ENCODE data around the gene PLEKHF1.

Gene PLEKHF1

DNA sequence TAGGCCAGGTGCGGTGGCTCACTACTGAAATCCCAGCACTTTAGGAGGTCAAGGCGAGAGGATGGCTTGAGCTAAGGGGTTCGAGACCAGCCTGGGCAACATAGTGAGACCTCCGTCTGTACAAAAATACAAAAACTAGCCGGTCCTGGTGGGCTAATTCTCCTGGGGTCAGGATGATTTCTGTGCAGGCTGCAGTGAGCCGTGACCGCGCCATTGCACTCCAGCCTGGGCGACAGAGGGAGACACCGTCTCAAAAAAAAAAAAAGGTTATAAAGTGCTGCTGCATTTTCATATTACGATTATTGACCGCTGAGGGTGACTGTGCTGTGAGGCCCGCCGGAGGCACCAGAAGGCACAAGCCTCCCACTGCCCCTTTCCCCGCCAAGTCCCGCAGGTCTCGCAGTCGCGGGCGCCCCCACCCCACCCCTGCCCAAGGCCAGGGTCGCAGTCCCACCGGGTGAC, 477 bp upstream of the PLEKHF1 start:
- H3K36me3 Mint-ChIP-seq (ENCODE audit: low read depth) = no peaks in the 10 kb centered on the region
- TF ChIP-seq, protein P1, sequence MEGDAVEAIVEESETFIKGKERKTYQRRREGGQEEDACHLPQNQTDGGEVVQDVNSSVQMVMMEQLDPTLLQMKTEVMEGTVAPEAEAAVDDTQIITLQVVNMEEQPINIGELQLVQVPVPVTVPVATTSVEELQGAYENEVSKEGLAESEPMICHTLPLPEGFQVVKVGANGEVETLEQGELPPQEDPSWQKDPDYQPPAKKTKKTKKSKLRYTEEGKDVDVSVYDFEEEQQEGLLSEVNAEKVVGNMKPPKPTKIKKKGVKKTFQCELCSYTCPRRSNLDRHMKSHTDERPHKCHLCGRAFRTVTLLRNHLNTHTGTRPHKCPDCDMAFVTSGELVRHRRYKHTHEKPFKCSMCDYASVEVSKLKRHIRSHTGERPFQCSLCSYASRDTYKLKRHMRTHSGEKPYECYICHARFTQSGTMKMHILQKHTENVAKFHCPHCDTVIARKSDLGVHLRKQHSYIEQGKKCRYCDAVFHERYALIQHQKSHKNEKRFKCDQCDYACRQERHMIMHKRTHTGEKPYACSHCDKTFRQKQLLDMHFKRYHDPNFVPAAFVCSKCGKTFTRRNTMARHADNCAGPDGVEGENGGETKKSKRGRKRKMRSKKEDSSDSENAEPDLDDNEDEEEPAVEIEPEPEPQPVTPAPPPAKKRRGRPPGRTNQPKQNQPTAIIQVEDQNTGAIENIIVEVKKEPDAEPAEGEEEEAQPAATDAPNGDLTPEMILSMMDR (IDR thresholded peaks at IDR 0.05; ENCODE audit: unreplicated experiment in 3 of 3) = no peak
- H3K27ac Mint-ChIP-seq = no peak overlapping the region
- no peaks in the 10 kb centered on the region for H3K9me3 Mint-ChIP-seq
- H3K27me3 Mint-ChIP-seq (ENCODE audit: low read depth) = peaks cover 16% of the 10 kb centered on the region
- peaks cover 39% of the 10 kb centered on the region for H3K4me1 Mint-ChIP-seq
- peak overlapping the region; percentile 79 to 85 (median 83) for H3K4me3 Mint-ChIP-seq

DNA sequence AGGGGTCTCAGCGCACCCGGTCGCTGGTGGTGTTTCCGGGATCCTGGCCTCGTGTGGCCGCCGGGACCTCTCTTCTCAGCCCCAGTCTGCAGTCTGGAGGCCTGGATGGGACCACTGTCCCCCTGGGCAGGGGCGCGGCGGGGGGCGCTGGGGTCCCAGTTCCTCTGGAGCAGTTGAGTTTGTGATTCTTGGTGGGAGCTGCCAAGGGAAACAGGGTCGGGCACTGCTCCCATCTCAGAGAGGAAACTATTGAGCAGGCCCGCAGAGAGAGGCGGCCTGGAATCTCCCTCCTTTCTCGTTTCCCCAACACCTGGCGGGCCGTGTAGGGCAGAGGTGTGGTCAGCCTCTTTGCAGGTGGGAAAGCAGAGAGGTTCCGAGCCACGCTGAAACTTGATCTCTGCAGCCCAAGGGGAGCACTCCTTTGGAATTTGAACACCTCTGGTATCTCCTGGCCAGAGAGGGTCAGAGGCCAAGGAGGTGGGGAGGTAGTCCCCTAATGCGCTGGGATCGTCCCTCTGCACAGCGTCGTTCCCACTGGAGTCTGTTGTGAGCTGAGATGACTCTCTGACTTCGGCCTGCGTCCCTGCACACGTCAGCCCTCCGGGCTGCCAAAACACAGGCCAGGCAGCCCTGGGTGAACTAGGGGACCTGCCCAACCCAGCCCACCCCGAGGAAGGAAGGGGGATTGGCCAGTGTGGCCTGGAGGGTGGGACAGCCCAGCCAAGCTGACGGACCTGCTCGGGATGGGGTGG, 741 bp downstream of the PLEKHF1 start:
- peak overlapping the region; percentile 72 to 79 (median 77) for H3K4me3 Mint-ChIP-seq
- TF ChIP-seq, protein P1 (IDR thresholded peaks at IDR 0.05; ENCODE audit: unreplicated experiment in 3 of 3) = no peak
- H3K27me3 Mint-ChIP-seq (ENCODE audit: low read depth) = peaks cover 13% of the 10 kb centered on the region
- H3K9me3 Mint-ChIP-seq = no peaks in the 10 kb centered on the region
- H3K4me1 Mint-ChIP-seq = peaks cover 36% of the 10 kb centered on the region
- H3K27ac Mint-ChIP-seq = peak overlapping the region in 2 of 3 experiments; percentile 65 to 81
- no peaks in the 10 kb centered on the region for H3K36me3 Mint-ChIP-seq (ENCODE audit: low read depth)

DNA sequence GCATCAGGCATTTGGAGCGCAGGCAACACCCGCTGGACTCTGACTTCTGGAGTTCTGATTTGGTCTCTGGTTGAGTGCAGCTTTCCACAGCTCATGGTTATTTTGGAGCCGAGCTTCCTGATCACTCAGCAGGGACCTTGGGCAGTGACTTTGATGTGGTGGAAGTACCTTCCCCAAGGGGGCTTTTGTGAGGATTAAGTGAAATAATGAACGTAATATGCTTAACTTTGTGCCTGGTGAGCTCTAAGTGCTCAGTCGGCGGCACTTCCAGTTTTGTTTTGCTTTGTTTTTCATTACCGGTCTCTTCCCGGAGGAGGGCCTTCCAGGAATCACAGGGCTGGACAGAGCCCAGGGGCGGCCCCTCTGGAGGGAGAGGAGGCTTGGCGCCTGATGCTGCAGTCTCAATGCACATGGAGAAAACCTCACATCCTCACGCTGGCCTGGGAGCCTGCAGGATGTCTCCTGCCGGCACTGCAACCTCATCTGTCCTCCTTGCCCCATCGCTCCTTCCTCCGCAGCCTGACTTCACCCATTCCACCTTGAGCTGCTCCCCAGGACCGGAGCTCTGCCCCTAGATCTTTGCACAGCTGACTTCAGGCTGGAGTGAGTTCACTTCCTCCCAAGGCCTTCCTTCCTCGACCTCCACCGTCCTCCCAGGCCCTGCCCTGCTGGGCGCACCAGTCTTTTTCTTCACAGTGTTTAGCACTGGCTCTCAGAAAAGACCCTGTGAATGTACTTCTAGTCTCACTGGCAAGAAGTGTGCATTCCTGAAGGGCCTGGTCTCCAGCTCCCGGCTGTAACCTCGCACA, 1.5 kb downstream of the PLEKHF1 start:
- no peaks in the 10 kb centered on the region for H3K36me3 Mint-ChIP-seq (ENCODE audit: low read depth)
- H3K27ac Mint-ChIP-seq = peak overlapping the region in 2 of 3 experiments; percentile 65 to 81
- H3K9me3 Mint-ChIP-seq = no peaks in the 10 kb centered on the region
- TF ChIP-seq, protein P1 (IDR thresholded peaks at IDR 0.05; ENCODE audit: unreplicated experiment in 3 of 3) = no peak
- peaks cover 37% of the 10 kb centered on the region for H3K4me1 Mint-ChIP-seq
- peak overlapping the region; percentile 72 to 79 (median 77) for H3K4me3 Mint-ChIP-seq
- peaks cover 14% of the 10 kb centered on the region for H3K27me3 Mint-ChIP-seq (ENCODE audit: low read depth)

DNA sequence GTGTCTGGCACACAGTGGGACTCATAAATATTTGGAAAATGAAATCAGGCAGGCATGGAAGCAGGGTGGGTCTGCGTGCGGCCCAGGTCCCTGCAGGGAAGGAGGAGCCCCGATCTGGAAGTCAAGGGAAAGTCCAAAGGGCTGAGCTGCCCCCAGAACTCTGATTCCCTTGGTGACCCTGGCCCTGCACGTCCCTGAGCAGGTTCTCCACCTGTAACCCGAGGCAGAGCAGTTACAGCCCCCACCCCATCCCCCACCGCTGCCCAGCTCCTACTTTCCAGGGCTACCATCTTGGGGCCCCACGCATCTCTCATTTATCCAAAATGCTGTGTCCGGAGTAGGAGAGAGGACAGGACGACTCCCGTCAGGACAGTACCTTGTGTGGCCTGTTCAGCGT, 2.1 kb downstream of the PLEKHF1 start:
- H3K36me3 Mint-ChIP-seq (ENCODE audit: low read depth) = no peaks in the 10 kb centered on the region
- TF ChIP-seq, protein P1 (IDR thresholded peaks at IDR 0.05; ENCODE audit: unreplicated experiment in 3 of 3) = no peak
- H3K4me1 Mint-ChIP-seq = peaks cover 32% of the 10 kb centered on the region
- peak overlapping the region in 2 of 3 experiments; percentile 65 to 81 for H3K27ac Mint-ChIP-seq
- H3K27me3 Mint-ChIP-seq (ENCODE audit: low read depth) = peaks cover 17% of the 10 kb centered on the region
- peak overlapping the region; percentile 72 to 79 (median 77) for H3K4me3 Mint-ChIP-seq
- H3K9me3 Mint-ChIP-seq = no peaks in the 10 kb centered on the region

DNA sequence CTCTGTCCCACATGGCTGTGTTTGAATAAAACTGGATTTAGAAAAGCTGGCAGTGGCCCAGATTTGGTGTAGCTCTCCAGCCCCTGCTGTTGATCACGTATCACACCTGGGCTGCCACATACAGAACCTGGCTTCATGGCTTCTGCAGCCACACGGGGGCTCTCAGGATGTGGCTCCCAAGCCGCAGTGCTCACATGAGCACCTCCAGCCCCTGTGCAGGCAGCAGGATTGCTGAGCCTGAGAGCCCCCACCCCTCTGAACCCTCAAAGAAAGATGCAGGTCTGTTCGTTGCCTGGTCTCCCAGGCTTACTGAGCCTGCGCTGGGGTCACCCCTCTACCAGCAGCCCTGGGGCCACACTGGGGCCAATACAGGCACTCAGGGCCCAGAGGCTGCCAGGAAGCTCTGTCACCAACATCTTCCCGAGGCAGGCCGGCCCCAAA, 2.7 kb downstream of the PLEKHF1 start:
- H3K9me3 Mint-ChIP-seq = no peaks in the 10 kb centered on the region
- peaks cover 21% of the 10 kb centered on the region for H3K27me3 Mint-ChIP-seq (ENCODE audit: low read depth)
- H3K4me3 Mint-ChIP-seq = peak overlapping the region in 2 of 3 experiments; percentile 34 to 54
- H3K4me1 Mint-ChIP-seq = peaks cover 27% of the 10 kb centered on the region
- H3K27ac Mint-ChIP-seq = peak overlapping the region in 1 of 3 experiments; percentile 65
- TF ChIP-seq, protein P1 (IDR thresholded peaks at IDR 0.05; ENCODE audit: unreplicated experiment in 3 of 3) = no peak
- H3K36me3 Mint-ChIP-seq (ENCODE audit: low read depth) = no peaks in the 10 kb centered on the region

Data from nephron (organoid).